ENCODE data around the gene SENP1.
"Not testable (repeated sequence)": the region's sequence is repeated elsewhere in the genome, so short reads cannot be mapped to it uniquely, and the experiment has no call there.

Gene SENP1

DNA sequence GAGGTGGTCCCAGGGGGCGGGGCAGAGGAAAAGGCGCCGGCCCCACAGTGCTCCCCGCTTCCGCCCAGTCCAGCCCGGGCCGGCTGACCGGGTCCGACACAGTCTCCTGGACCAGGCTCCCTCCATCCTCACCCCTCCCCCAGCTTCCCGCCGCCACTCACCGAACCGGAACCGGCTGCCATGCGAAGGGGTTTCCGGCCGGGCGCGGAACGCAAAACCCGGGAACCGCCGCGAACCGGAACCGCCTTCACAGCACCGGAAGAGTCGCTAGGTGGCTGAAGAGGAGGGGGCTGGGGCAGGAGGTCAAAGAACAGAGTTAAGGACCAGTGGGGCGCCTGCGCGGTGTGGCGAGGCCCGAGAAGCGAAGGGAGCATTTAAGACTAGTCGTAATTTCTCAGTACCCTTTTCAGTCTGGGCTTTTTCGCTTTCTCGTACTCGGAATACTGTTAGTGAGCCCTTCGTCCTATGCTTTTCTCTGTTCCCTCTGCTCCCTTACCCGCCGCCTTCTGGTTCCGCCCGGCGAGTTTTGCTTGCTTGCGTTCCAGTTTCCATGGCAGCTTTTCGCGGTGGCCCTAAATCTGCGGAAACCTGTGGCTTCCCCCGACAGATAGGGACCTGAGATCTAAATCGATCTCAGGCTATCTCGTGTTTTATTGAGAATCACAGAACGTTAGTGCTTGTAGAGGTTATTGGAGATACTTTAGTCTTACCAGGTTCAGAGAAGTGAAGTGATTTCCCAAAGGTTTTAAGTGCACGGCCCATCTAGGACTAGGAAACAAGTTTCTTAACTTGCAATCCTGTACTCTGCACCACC, at the start of gene SENP1:
SENP1 (minus strand) TSS at position 213 of the 814 bp plus-strand sequence. CDS start 4,607 bp downstream, outside the sequence.
- peak; percentile 95 for DNase-seq

DNA sequence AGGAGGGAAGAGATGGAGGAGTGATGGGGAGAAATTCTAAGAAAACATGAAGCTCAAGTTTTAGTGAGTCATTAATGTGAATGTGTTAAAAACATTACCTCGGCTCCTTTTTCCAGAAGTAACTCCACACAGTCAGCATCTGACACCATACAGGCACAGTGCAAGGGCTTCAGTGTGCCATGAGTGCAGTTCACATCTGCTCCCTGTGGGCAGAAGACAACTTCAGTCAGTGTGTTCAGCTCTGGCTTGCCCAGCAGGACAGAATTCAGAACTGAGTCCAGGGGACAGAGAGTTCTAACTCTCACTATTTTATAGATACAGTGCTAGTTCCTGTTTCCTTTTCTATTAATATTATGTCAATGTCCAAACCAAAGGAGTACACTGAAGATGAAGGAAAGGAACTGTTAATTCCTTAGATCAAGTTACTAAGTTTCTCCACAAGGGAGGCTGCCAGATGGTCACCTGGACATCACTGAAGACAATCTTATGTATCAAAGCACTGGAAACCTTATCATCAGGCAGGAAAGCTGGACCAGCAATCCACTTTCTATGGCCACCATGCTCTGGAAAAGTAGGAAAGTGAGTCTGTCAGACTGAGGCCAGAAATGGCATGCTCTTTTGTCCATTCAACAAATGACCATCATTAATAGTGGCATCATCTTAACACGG, 45.4 kb upstream of the SENP1 start:
- no peak for DNase-seq

DNA sequence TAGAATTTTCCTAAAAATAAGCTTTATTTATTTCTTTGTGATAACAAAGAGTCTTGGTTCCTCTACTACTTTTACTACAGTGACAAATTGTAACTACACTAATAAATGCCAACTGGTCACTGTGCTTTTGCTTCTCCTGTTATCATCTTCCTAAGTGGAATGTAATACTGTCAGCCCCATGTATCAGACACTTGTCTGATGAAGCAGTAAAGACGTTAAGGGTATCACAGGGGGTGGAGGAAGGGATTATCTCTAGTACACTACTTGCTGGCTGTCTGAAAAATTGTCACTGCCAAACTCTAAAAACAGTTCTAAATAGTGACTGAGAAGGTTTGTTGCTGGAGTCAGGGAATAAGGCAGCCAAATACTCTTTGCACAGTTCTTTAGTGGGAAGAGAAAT, 40.1 kb upstream of the SENP1 start:
- DNase-seq = no peak

DNA sequence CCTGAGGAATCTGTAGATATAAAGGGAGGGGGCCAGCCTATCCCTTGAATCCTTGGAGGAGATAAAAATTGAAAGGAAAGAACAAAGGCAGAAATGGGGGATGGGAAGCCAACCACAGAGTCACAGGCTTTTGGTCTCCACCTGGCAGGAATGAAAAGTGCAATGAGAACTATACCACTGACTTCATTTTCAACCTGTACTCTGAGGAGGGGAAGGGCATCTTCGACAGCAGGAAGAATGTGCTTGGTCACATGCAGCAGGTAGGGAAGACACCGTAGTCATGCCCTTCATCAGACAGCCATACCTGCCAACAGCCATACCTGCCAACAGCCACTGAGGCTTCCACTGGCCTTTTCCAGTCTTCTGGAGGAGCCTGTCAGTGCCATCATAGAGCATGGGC, 38.0 kb upstream of the SENP1 start:
- no peak for DNase-seq

DNA sequence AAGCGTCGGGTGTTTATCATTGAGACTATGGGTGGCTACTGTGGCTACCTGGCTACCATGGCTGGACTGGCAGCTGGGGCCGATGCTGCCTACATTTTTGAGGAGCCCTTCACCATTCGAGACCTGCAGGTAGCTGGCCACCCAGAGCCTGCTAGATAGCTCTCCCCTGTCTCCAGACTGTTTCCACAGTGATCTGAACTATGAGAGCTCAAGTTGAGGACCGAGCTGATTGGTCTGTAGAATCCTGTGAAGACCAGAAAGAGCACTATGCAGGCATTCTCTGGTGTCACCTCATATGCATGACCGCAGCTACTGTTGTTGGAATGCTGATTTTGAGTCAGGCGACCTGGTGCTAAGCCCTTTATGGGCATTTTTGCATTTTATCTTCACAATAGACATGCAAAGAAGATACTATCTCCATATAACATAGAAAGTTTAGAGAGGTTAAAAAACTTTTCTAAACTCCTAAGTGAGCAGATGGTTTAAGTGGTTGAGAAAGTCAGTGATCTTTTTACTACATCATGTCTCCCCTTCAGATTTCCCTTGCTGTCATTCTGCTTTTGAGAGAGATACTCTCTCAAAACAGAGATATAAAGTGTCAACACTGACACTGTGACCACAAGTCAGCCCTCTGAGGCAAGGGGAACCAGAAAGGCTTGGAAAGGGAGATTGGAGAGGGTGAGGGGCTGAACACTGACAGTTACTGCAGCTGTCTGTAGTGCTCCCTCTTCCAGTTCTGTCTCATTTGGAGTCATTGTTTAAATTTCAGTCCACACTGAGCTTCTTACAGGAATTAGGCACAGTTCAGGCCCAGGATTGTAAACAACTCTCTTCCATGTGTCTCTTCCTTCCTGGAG, 37.2 kb upstream of the SENP1 start:
- DNase-seq = no peak

DNA sequence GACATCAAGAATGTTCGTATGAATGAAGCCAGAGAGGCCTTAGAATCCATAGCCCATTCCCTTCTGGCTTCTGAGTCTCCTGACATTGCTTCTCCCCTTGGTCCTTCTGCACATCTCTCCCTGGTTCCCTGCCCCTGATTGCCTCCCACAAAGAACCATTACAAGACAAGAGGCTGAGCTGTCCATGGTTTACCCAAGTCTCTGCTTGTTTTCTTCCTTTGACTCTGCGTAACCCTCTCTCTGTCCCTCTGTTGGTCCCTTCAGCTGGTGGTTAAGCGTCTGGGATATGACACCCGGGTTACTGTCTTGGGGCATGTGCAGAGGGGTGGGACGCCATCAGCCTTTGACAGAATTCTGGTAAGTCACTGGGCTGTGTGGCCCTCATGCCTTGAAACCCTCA, 29.1 kb upstream of the SENP1 start:
- DNase-seq = no peak

DNA sequence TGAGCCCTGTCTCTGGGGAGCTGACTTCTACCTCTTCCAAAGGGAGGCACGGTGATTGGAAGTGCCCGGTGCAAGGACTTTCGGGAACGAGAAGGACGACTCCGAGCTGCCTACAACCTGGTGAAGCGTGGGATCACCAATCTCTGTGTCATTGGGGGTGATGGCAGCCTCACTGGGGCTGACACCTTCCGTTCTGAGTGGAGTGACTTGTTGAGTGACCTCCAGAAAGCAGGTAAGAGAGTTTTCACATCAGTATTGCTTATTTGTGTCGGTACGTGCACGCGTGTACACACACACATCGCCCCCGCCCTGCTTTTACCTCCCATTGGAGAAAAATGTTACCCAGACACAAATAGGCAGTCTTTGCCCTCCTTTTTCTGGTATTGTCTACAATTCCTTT, 26.9 kb upstream of the SENP1 start:
- no peak for DNase-seq

DNA sequence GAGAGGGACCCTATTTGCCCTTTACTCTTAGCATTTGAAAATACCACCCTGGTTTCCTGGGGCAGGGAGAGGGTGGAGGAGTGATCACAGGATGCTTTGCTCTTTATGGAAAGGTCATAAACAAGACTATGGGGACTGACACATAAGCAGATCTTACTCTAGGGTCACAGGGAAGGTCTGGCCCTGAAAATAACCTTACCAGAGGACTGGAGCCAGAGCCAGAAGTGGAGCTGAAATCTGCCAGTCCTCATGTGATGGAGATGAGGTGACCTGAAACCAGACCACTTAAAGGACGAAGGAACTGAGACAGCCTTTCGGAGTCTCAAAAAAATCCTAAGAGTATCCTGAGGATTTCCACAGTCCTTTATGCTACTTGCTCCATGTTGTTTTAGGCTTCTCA, 25.6 kb upstream of the SENP1 start:
- no peak for DNase-seq

DNA sequence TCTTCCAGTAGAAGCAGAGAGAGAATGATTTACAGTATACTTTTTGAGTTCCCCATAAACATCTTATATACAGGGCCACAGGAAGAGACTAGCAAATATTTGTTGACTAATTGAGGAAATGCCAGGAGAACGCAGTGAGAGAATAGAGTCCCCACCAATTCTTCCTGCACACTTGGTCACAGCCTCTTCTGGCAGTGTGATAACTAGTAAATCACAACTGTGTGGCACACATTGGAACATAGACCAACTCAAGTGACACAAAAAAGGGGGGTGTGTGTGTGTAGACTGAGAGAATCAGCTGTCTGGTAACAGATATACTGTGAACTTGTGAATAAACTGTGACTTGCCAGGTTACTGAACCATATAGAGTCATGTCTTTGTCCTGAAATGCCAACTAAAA, 23.5 kb upstream of the SENP1 start:
- no peak for DNase-seq

DNA sequence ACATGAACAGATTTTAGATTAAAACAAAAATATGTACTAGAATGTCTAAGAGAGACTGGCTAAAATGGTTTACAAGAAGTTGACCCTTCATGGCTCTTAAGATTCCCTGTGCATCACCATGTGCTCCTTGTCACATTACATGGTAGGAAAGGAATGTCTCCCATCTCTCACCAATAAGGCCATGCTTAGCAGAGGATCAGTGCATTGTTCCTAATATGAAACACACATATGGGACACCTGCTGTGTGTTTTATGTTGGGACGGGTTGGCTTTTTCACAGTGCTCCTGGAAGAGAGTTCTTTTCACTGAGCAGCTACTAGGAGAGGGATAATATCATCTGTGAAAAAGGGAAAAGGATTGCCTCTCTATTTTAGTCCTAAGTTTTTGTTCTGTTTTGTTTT, 22.9 kb upstream of the SENP1 start:
- no peak for DNase-seq

DNA sequence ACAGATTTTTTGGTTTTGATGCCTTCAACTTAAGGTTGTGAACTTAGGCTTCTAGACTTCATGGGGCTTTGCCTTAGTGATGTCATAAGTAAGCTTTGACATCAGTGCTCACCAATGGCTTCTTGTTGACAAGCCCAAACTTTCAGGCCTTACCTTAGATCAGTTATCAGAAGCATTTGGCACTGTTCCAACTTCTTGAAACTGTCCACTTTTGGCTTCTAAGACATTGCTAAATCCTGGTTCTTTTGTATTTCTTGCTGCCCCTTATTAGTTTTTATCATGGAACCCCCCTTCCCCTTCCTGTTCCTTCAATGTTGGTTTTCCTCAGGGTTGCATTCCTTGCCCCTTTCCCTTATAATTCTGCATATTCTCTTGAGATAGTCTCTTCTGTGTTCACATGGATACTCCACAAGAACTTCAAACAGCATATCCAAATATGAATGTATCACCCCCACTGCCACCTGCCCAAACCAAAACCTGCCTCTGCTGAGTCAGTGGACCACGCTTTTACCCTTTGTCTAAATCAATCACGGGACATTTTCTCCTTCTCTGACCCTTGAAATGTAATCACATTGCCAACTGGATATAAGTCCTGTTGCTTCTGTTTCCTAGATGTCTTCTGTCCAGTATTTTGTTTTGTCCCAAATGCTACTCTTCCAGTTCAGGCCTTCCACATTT, 21.2 kb upstream of the SENP1 start:
- DNase-seq = no peak

DNA sequence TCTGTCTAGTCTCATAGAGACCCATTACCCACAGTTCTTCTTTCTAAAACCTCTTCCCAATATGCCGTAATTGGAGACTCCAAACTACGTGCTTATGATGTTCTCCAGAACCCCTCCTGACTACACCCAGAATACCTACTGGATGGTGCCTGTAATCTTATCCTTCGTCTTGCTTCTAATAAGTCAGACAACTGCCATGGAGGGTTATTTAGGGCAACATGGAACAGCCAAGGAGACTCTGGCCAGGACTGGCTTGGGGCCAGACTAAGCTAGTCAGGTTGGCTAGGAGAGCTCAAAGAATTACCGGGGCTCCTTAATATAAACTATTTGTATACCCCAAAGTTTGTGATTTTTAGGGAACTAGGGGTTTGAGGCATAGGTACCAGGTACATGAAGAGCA, 20.1 kb upstream of the SENP1 start:
- DNase-seq = no peak

DNA sequence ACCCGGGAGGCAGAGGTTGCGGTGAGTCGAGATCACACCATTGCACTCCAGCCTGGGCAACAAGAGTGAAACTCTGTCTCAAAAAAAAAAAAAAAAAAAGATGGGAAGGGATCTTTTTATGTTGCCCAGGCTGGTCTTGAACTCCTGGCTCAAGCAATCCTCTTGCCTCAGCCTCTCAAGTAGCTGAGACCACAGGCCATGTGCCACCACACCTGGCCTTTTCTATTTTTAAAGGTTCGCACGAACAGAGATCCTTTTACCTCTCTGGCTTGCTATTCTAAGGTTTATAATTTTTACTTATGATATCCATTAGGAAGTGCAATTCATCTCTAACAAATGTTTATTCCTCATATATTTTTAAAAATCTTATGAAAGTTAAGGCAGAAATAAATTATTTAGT, 19.7 kb upstream of the SENP1 start:
- not testable (repeated sequence) for DNase-seq

DNA sequence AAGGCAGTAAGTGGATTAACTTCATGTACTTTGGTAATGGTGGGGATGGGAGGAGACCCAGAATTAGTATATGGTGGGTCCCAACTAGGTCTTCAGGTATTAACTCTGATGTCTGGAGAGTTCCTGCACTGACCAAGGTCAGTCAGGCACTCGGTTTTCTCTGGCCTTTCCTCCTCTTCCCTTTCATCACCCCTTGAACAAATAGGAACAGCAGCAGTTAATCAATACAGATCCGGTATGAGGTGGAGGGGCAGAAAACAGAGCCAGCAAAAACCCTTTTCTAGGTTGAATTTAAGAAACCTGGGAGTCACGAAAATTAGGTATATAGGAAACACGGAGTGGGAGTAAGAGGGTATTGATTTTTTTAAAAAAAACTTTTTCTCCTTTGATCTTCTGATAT, 17.3 kb upstream of the SENP1 start:
- DNase-seq = no peak

DNA sequence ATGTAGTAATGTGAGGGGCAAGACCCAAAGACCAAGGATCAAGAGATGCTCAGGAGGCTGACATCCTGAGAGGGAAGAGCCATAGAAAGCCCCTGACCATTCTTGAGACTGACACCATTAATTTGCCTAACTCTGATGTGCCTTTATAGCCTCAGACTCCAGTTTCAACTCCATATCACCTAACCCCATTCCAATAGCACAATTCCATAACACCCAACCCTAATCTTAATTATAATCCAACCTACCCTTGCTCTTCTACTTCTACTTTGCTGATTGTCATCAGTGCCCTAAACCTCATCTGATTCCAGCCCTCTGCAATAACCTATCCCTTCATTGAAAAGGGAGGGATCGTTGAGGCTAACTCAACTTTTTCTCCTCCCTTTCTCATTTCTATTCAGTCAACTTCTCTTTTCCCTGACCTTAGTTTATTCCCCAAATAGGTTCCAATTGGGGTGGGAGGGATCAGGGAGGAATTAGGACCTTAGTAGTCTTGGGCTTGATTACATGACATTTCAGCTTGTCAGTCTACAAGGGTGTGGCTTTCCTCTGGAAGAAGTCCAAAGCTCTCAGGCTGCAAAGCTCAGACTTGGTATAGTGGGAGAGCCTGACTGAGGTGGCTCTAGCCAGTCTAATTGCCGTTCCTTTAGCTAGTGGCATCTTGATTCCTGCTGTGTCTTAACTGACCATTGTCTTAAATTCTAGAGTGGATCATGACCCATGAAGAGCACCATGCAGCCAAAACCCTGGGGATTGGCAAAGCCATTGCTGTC, 16.4 kb upstream of the SENP1 start:
- no peak for DNase-seq

DNA sequence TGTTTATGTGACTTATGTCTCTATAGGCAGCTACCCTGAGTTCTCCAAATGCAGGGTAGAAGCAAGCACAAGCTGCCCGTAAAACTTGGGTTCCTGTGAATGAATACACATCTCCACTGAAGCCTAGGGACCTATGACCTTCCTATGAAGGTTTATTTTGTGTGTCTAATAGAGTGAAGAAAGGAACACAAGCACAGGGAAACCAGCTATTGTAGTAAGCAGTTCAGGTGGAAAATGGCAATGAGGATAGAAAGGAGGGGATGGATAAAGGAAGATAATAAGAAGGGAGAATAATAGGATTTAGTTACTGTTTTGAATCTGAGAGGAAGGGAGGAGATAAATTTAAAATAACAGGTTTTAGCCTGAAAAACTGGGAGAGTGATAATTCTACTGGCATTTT, 15.6 kb upstream of the SENP1 start:
- no peak for DNase-seq

DNA sequence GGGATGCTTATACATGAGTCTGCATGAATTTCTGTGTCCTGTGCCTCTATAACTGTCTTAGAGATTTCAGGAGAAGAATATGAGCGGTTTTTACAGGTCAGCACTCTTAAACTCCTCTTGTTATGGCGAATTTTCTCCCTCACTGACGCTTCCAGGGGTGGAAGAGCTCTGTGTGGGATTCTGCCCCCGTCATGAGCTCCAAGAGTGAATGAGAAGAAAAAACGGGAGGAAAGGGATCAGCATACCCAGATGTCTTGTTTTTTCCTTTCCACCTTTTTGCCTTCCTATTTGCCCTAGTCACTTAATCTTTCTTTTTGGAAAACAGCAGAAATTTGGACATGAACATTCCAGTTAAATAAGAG, 13.9 kb upstream of the SENP1 start:
- no peak for DNase-seq

DNA sequence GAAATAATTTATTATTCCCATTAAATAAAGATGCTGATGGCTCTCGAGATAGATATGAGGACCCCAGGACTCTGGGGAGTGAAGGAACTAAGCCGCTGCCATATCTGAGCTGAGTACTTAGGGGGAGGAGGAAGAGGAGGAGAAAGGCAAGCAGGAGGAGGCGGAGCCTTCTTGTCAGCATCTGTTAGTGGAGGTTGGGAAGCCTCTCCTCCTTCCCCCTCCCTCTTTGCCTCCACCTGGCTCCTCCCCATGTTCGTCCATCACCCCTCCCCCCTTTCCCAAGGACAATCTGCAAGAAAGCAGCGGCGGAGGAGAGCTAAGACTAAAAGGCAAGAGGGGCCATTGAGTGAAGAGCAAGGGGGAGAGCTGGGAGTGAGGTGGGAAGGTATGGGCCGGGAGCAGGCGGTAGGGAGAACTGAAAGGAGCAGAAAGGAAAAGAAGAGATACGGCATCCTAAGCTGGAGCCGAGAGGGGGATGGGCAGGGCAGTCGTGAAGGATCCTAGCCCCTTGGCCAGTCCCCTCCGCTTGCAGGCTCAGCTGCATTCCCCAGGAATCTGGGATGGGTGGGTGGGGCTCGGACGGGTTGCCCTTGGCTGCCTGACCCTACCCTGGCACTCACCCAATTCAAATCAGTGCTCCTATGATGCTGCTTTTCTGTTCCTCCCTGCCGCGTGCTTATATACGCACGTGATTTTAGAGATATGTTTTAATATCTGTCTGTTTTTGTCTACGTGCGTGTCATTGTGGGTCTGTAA, 13.4 kb upstream of the SENP1 start, which contains the start of gene PFKM:
PFKM (plus strand) TSS at position 287 of the 756 bp plus-strand sequence. CDS start 3,411 bp downstream, outside the sequence.
- peak; percentile 63 for DNase-seq

DNA sequence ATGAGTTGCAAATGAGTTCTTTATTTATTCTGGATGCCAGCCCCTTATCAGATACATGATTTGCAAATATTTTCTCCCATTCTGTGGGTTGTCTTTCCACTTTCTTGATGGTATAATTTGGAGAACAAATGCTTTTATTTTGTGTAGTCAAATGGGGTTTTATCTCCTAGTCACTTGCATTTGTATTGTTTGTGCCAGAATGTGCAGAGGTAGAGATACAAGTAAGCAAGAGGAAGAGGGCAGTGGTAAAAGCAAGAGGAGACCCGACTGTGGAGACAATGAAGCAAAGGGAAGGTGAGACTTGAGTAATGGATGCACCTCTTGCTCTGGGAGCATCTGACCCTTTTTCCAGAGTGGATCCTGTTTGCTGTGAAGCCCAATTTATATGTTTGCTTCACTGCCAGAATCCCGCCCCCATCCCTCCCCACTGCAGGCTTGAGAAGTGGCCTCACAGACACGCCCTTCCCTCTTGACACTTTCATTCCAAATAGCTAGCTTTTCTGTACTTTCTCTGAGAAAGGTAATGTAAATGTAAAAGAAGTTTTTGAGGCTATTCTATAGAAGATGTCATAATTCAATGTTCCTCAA, 12.5 kb upstream of the SENP1 start:
- DNase-seq = no peak

DNA sequence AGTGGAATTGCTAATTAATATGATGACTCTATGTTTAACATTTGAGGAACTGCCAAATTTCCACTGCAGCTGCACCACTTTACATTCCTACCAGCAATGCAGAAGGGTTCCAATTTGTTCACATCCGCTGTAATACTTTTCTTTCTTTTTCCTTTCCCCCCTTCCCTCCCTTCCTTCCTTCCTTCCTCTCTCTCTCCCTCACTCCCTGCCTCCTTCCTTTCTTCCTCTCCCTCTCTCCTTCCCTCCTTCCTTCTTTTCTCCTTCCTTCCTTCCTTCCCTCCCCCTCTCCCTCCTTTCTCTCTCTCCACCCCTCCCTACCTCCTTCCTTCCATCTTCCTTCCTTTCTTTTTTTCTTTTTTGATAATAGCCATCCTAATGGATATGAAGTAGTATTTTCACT, 10.1 kb upstream of the SENP1 start:
- DNase-seq = no peak

DNA sequence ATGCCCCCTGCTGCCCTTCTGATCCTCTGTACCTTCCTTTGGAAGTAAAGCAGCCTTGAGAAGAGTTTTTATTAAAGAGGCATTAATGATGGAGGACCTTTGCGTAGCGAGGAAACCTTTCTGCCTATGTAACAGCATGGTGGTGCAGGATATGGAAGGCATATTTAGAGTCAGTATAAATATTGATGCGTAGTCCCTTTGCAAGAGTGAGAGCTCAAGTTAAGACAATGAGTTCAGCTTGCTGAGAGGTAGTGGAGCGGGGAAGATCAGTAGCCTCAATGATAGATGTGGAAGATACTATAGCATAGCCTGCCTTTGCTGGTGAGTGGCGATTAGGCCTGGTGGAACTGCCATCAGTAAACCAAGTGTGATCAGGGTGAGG, 5.4 kb upstream of the SENP1 start:
- not testable (repeated sequence) for DNase-seq

Measured in midbrain (tissue), 1 donor.